ENCODE measurements around the gene EIF4EBP2.

Gene EIF4EBP2

GRCh38 chr10:70432561-70433263 lies 28.8 kb downstream of the EIF4EBP2 start:
- no peak for DNase-seq (ENCODE audit: low read depth)

- DNase-seq (ENCODE audit: low read depth) = no peak
Measured at GRCh38 chr10:70433581-70434280, 29.8 kb downstream of the EIF4EBP2 start.

- no peak for DNase-seq (ENCODE audit: low read depth)
Measured at GRCh38 chr10:70435241-70436085, 31.5 kb downstream of the EIF4EBP2 start.

- no peak for DNase-seq (ENCODE audit: low read depth)
Measured at GRCh38 chr10:70437721-70438120, 33.8 kb downstream of the EIF4EBP2 start.

GRCh38 chr10:70440296-70441160 lies 36.6 kb downstream of the EIF4EBP2 start:
- DNase-seq (ENCODE audit: low read depth) = no peak

- DNase-seq (ENCODE audit: low read depth) = no peak
Measured at GRCh38 chr10:70441161-70441894, 37.4 kb downstream of the EIF4EBP2 start, which contains the start of gene NODAL. Gene NODAL (minus strand): TSS chr10:70441681. CDS start chr10:70441667, 14 bp downstream.

- no peak for DNase-seq (ENCODE audit: low read depth)
Measured at GRCh38 chr10:70441895-70442309, 38.0 kb downstream of the EIF4EBP2 start.

- DNase-seq (ENCODE audit: low read depth) = no peak
Measured at GRCh38 chr10:70442332-70442988, 38.5 kb downstream of the EIF4EBP2 start.

- no peak for DNase-seq (ENCODE audit: low read depth)
Measured at GRCh38 chr10:70444744-70445143, 40.8 kb downstream of the EIF4EBP2 start.

GRCh38 chr10:70445718-70446657 lies 42.0 kb downstream of the EIF4EBP2 start:
- DNase-seq (ENCODE audit: low read depth) = no peak

- DNase-seq (ENCODE audit: low read depth) = no peak
Measured at GRCh38 chr10:70448236-70448635, 44.3 kb downstream of the EIF4EBP2 start.

GRCh38 chr10:70455213-70455630 lies 51.3 kb downstream of the EIF4EBP2 start:
- DNase-seq (ENCODE audit: low read depth) = no peak

GRCh38 chr10:70456164-70456563 lies 52.2 kb downstream of the EIF4EBP2 start:
- DNase-seq (ENCODE audit: low read depth) = no peak

GRCh38 chr10:70457759-70458305 lies 53.9 kb downstream of the EIF4EBP2 start:
- DNase-seq (ENCODE audit: low read depth) = no peak

- no peak for DNase-seq (ENCODE audit: low read depth)
Measured at GRCh38 chr10:70458329-70459060, 54.5 kb downstream of the EIF4EBP2 start.

GRCh38 chr10:70459061-70459773 lies 55.3 kb downstream of the EIF4EBP2 start:
- DNase-seq (ENCODE audit: low read depth) = no peak

GRCh38 chr10:70459774-70460490 lies 56.0 kb downstream of the EIF4EBP2 start:
- no peak for DNase-seq (ENCODE audit: low read depth)

Measured in T follicular helper cell (primary cell).